Epithelial cell of proximal tubule (primary cell): ENCODE data around the gene TRPM3. TPM values are rescaled to one million over a fixed set of nuclear protein-coding genes. Genes with fewer than 3 reads are reported as not detected.
"Not testable (repeated sequence)": the region's sequence is repeated elsewhere in the genome, so short reads cannot be mapped to it uniquely, and the experiment has no call there.

Experiments
- DNase-seq: peaks from one replicate; pipeline ENCODE4 v3.0.0-alpha.2; 2011; ENCODE audit warnings: low read depth
- H3K4me3 ChIP-seq: 2 replicates; pipeline ENCODE4 v1.5.1; 2011; ENCODE audit warnings: low read depth, mild to moderate bottlenecking, low read length
- total RNA-seq: library from RNA; depleted of rRNA; stranded (reverse); fragments of >200 nt; gene quantifications from 2 replicates; pipeline ENCODE4 v1.2.3, GENCODE V29; 2015
- TF ChIP-seq, protein P1 (sequence below): conservative IDR thresholded peaks from 2 replicates; pipeline ENCODE4 v1.5.1; 2012; ENCODE audit warnings: low read depth, mild to moderate bottlenecking, low read length

Gene TRPM3
- total RNA-seq, 1 donor from 2014 or later = not detected

DNA sequence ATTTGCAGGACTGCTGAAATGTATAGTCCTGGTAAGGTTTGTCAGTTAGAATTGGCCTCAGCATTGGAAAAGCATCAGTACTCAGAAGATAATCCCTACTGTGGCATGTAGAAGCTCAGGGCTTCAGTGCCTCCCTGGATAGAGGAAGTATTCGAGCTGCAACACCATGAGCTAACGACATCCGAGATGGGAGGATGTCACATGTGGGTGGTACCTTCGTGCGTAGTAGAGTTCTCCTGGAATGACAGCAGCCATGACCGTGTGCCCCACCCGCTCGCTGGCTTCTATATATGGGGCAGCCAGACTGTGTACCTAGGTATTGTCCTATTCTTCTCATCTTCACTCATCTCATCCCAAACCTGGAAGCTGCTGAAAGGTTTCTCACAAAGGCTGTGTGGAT, 361.2 kb downstream of the TRPM3 start:
- TF ChIP-seq, protein P1, sequence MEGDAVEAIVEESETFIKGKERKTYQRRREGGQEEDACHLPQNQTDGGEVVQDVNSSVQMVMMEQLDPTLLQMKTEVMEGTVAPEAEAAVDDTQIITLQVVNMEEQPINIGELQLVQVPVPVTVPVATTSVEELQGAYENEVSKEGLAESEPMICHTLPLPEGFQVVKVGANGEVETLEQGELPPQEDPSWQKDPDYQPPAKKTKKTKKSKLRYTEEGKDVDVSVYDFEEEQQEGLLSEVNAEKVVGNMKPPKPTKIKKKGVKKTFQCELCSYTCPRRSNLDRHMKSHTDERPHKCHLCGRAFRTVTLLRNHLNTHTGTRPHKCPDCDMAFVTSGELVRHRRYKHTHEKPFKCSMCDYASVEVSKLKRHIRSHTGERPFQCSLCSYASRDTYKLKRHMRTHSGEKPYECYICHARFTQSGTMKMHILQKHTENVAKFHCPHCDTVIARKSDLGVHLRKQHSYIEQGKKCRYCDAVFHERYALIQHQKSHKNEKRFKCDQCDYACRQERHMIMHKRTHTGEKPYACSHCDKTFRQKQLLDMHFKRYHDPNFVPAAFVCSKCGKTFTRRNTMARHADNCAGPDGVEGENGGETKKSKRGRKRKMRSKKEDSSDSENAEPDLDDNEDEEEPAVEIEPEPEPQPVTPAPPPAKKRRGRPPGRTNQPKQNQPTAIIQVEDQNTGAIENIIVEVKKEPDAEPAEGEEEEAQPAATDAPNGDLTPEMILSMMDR = no peak
- H3K4me3 ChIP-seq = no peak overlapping the region
- DNase-seq = no peak

DNA sequence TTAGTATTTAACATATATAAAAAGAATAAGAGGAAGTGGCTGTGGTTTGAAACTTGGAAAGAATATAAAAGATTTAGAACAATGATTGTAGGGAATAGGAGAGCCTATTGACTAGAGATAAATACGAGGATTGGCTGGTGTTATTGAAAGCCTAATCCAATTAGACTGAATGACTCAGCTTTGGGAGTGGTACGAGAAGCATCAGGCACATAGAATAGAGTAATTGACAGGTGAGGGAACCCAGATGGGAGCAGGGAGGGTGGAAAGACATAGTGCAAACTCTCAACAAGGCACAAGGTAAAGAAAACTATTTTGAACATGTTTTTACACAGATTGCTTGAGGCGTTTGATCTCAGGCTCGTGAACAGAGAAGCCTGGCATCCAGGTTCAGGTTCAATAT, 368.1 kb downstream of the TRPM3 start:
- TF ChIP-seq, protein P1 = no peak
- DNase-seq = no peak
- H3K4me3 ChIP-seq = no peak overlapping the region

GRCh38 chr9:70749066-70749465, 372.4 kb downstream of the TRPM3 start:
- TF ChIP-seq, protein P1 = no peak
- no peak overlapping the region for H3K4me3 ChIP-seq
- no peak for DNase-seq

GRCh38 chr9:70747261-70747718, 374.1 kb downstream of the TRPM3 start:
- TF ChIP-seq, protein P1 = no peak
- DNase-seq = no peak
- H3K4me3 ChIP-seq = no peak overlapping the region

- H3K4me3 ChIP-seq = no peak overlapping the region
- DNase-seq = no peak
- TF ChIP-seq, protein P1 = no peak
These were observed 374.7 kb downstream of the TRPM3 start for GRCh38 chr9:70746760-70747159.

- TF ChIP-seq, protein P1 = no peak
- no peak for DNase-seq
- no peak overlapping the region for H3K4me3 ChIP-seq
These were observed 375.1 kb downstream of the TRPM3 start for GRCh38 chr9:70746316-70746715.

- not testable (repeated sequence) for DNase-seq, H3K4me3 ChIP-seq
These were observed 396.6 kb downstream of the TRPM3 start for GRCh38 chr9:70724794-70725193.

DNA sequence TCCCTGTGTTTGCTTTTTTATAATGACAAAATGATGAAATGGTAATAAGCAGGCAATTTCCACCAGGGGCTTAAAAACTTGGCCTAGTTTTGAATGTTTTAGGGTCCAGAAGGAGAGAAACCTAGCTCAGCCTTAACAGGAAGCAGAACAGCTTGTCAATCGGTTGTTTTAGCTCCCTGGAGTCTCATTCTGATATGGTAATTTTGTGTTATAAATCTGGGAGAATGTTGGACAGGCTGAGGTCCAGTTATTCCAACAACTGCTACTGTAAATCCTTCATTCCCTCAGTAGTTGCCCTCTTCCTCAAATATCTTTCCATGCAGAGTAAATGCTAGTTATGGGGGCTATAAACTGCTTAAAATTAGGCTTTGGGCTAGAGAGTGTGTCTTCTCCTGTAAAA, 397.4 kb downstream of the TRPM3 start:
- not testable (repeated sequence) for DNase-seq, H3K4me3 ChIP-seq

- H3K4me3 ChIP-seq, DNase-seq: not testable (repeated sequence)
These were observed 414.6 kb downstream of the TRPM3 start for GRCh38 chr9:70706797-70707196.
